Endothelial cell of umbilical vein (primary cell): ENCODE results near the gene DMWD.

Experiments
- CTCF ChIP-seq, 2 donors: IDR thresholded peaks; 1 replicate in 1 of 2; 2 replicates in 1 of 2; pipeline ENCODE4 v1.5.1; 2011; ENCODE audit warnings: low read length in 2 of 2, mild to moderate bottlenecking in 2 of 2, moderate library complexity in 2 of 2, control low read depth in 1 of 2, inconsistent platforms in 1 of 2, low read depth in 1 of 2; ENCODE audit not compliant: insufficient read depth in 1 of 2; ENCODE audit errors: extremely low read depth in 1 of 2
- EZH2 ChIP-seq: IDR thresholded peaks from 2 replicates; pipeline ENCODE4 v1.6.1; 2012; ENCODE audit warnings: borderline replicate concordance, low read depth, mild to moderate bottlenecking, moderate library complexity, low read length, inconsistent platforms; ENCODE audit not compliant: severe bottlenecking
- FOS ChIP-seq: IDR thresholded peaks from 2 replicates; pipeline ENCODE4 v1.6.1; 2011; ENCODE audit warnings: mild to moderate bottlenecking, low read length, moderate library complexity, borderline replicate concordance; ENCODE audit not compliant: insufficient read depth
- GATA2 ChIP-seq: IDR thresholded peaks from 2 replicates; pipeline ENCODE4 v1.7.0; 2011; ENCODE audit warnings: low read depth, mild to moderate bottlenecking, moderate library complexity, mixed read lengths, low read length; ENCODE audit not compliant: insufficient read length, insufficient read depth
- JUN ChIP-seq: IDR thresholded peaks from 2 replicates; pipeline ENCODE4 v1.6.1; 2011; ENCODE audit warnings: borderline replicate concordance, low read depth; ENCODE audit not compliant: insufficient read length, insufficient read depth
- MAX ChIP-seq: IDR thresholded peaks from 2 replicates; pipeline ENCODE4 v1.6.1; 2011; ENCODE audit not compliant: insufficient read depth, insufficient read length
- MYC ChIP-seq: IDR thresholded peaks from one replicate; pipeline ENCODE4 v1.6.1; 2011; ENCODE audit warnings: mild to moderate bottlenecking, low read depth, low read length
- POLR2A ChIP-seq: IDR thresholded peaks from 2 replicates; pipeline ENCODE4 v1.6.1; 2012; ENCODE audit warnings: low read depth, mild to moderate bottlenecking, control low read depth, low read length
- POLR2AphosphoS5 ChIP-seq: IDR thresholded peaks from 2 replicates; pipeline ENCODE4 v1.6.1; 2012; ENCODE audit warnings: low read depth, mild to moderate bottlenecking, control low read depth, low read length, moderate library complexity; ENCODE audit not compliant: insufficient read depth

DNA sequence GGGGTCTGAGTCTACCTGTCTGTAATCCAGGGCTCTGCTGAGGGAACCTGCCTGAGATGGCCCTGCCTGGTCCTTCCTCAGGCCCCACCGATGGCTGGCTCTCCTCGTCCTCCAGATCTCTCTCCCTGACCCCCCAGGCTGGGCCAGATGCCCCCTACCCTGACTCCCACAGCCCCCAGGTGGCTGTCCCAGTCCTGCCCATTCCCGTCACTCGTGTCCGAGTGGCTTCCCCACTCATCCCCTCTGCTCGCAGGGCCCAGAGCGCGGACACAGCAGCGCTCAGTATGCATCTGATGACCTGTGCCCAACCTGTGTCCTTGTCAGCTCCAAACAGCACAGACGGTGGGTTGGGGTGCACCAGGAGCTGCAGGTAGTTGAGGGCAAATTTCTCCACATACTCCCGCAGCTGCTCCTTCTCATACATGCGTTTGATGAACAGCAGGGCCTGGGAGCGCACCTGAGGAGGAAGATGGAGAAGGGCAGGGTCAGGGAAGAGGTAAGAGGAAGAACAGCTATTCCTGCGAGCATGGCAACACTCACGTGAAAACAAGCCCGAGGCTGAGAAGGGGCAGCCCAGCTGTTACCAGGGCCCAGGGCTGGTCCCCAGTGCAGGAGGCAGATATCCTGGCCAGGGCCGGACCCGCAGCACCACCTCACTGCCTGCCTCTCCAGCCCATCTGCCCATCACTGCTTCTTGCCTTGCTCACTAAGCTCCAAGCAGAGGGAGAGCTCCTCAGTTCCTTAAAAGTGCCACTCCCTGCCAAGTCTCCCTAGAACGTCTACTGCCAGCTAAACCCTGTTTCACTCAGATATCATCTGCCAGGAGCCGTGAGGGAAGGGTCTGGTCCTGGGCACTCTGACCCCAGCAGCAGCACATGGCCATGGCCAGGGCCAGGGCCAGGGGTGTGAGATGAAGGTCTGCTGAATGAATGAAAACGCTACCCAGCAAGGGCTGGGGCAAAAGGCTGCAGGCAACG lies 33.6 kb upstream of the DMWD start:
- no peak for TF ChIP-seq CTCF (IDR thresholded peaks at IDR 0.05; ENCODE audit: extremely low read depth in 1 of 2, insufficient read depth in 1 of 2, low read depth in 1 of 2, low read length in 2 of 2)
- no peak for TF ChIP-seq MAX
- no peak for TF ChIP-seq MYC
- no peak for TF ChIP-seq POLR2A
- no peak for TF ChIP-seq EZH2
- TF ChIP-seq POLR2AphosphoS5 = no peak
- TF ChIP-seq FOS = no peak
- TF ChIP-seq GATA2 = no peak
- TF ChIP-seq JUN = no peak
